Islet of Langerhans (tissue), 1 donor: ENCODE data around the gene SDHB.

Experiments
- FAIRE-seq: peaks from one replicate; lab custom pipeline; 2011; peaks lifted over from hg19 to GRCh38; lab: Jason Lieb, UNC

SDHB gene

DNA sequence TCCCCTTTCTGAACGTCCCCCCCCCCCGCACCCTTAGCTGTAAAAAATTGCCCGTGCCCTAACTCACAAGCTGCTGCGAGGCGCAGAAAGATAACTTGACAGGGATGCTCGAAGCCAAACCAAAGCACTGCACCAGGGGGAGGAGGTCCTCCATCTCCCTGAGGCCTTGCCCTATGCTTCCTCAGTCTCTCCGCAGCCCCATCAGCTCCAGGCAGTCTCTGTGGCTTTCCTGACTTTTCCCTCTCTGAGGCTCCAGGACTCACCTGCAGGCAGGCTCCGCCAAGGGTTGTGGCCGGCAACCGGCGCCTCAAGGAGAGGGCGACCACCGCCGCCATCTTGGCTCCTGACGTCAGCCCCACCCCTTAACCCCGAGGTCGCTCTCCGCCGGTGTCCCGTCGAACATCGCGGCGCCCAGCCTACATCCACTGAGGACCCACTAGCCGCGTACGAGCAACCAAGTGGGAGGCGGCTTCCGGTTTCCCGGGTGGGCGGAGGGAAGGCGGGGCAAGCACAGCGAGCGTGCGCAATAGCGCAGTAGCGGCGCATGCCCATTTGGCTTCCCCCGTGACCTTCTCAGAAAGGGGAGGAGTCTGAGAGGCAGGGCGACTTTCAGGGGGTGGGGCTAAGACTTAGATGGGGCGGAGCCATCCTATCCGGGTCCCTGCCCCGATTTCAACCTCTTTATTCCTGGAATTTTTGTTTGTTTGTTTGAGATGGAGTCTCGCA lies at the start of gene SDHB:
Gene SDHB, minus strand, starts transcription at position 348 of the 726 bp plus-strand sequence. Its CDS starts 13 bp downstream, at position 335.
- peak; percentile 41 for FAIRE-seq

DNA sequence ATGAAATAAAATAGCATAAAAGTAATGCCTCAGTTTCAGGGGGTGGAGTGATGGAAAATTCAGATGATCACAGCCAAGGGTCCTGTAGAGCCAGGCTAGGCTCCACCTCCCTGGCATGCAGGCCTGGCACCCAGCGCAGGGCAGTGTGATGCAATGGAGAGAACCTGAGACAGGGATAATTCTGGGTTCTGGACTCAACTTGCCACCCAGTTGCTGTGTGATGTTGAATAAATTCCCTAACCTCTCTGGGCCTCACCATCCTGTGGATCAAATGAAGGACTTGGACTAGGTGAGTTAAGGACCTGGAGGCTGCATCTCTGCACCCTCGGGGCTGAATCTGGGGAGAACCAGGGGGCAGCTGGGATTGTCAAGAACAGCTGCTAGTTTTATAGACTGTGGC lies 48.4 kb upstream of the SDHB start:
- FAIRE-seq: no peak

DNA sequence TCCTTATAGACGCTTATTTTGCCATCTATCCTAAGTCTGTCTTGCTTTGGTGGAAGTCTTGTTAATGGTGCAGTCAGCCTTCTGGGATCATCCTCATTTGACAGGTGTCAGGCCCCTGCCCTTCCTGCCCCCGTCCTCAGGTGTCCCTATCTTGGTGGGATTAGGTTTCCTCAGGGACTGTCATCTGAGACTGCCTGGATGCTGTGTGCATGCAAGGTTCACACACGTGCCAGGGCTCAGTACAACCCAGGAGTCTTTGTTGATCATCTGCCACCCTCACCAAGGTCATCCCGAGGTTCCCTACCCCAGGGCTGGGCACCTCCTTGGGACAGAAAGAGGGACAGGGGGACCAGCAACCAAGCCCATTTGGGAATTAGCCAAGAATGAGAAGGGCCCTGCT lies 47.4 kb upstream of the SDHB start:
- FAIRE-seq: no peak

DNA sequence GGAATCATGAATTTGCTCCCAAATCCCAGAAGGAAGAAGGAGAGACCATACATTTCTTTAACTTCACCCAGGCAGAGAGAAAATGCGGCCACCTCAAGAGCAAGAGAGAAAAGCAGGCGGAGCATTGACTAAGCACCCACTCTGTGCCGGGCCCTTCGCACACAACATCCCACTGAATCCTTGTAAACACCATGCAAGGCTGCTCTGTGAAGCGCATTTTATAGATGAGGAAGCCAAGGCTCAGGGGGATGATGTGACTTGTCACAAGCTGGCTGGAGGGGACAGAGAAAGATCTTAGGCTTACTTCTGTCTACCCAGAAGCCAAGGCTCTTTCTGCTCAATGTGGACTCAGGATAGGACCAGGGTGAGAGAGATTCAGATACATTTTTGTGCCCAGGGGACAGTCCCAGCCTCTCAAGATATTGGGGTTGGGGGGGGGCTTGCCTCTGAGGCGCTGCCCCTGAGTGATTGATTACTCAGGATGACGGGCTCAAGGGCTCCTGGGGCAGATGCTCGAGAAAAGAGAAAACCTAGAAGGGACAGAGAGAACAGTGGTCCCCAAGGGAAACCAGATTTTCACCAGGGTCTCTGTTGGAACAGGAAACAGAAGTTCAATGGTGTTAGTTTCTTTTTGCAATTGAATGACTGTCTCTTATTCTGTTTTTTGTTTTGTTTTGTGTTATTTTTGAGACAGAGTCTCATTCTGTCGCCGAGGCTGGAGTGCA lies 45.9 kb upstream of the SDHB start:
- no peak for FAIRE-seq

DNA sequence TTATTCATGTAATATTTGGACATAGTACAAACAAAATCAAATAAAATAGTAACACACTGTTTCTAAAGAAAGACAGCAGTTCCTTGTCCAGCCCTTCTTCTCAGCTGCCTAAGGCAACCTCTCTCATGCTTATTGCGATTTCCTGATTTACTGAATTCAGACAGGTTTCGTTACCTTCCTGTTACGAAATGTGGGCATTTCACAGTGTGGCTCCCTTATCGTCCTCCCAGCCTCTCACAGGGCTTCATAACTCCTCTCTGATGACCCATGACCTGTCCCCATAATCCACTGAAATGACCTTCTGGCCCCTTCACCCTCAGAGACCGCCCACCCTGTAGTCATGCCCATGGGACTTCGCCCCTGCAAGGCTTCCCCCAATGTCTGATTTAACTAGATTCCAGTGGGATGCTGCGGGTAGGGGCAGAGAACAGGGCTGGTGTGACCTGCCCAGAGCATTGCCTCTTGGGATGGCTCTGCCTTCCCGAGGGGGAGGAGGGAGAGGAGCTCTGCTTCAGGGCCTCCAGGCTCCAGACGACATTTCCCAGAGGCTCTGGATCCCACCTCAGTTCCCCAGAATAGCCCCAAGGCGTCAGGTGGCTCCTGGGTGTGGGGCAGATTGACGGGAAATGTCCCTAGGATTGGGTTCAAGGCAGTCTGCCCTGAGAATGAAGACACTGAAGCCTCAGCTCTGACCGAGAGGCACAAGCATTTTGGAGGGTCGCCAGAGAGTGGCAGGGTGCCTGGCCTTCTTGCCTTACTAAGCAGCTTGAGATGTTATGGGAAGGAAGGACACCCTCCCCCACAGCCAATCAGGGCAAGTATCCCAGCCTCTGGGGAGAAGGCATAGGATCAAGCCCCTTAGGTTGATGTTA lies 44.9 kb upstream of the SDHB start:
- no peak for FAIRE-seq

DNA sequence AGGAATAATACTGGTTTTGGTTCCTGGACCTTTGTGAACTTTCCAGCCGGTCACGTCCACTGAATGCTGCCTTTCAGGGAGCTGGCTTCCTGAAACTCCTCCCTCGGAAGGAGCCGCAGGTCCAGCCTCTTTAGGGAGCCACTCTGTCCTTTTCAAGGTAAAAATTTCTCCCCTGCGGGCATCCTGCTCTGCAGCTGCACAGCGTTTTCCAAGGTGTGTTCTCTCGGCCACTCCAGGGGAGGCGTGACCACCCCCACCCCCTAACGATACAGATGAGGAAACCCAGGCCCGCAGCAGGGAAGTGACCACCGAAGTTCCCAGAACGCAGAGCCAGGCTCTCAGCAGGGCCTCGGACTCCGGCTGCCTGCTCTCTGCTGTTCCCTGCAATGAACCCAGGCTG lies 44.0 kb upstream of the SDHB start:
- FAIRE-seq: no peak

GRCh38 chr1:17097147-17097546 lies 43.3 kb upstream of the SDHB start:
- no peak for FAIRE-seq

- no peak for FAIRE-seq
These were observed 42.8 kb upstream of the SDHB start for GRCh38 chr1:17096584-17096983.

DNA sequence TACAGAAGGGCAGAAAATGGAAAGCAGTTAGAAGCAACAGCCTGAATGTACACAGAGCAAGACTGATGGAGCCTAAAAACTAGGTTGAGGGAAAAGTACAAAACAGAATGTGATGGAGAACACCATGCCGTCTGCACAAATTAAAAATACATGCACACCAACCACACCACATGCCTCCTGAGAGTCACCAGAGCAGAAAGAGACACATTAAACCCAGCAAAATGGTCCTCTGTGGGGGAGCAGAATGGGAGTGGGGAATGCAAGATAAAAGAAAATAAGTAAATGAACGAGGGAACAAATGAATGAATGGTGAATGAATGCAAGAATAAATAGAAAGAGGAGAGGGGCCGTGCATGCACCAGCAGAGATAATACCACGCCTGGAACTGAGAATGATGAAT lies 41.3 kb upstream of the SDHB start:
- FAIRE-seq: no peak

- no peak for FAIRE-seq
These were observed 40.8 kb upstream of the SDHB start for GRCh38 chr1:17094664-17095063.

DNA sequence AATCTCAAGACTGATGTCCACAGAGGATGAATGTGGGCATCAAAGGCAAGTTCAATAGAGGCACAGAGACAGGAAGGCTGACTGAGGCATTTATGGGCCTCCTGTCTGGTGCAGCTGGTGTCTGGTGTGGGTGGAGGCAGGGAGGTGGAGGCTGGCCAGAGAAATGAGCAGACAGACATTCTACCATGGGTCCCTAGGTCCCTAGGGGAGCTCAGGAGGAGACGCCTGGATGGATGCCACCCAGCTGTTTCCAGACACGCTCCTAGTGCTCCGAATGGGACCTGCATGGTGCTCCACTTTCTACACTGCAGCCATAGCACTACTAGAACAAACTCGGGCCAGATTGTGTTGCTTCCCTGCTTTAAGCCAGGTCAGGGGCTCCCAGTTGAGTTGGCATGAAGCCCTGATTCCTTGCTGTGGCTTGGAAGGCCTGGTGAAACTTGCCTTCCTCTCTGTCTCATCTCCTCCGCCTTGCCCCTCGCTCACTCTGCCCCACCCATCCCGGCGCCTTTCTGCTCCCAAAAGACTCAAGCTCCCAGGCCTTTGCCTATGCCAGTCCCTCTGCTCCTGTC lies 40.1 kb upstream of the SDHB start:
- no peak for FAIRE-seq

GRCh38 chr1:17091252-17091651 lies 37.4 kb upstream of the SDHB start:
- no peak for FAIRE-seq

DNA sequence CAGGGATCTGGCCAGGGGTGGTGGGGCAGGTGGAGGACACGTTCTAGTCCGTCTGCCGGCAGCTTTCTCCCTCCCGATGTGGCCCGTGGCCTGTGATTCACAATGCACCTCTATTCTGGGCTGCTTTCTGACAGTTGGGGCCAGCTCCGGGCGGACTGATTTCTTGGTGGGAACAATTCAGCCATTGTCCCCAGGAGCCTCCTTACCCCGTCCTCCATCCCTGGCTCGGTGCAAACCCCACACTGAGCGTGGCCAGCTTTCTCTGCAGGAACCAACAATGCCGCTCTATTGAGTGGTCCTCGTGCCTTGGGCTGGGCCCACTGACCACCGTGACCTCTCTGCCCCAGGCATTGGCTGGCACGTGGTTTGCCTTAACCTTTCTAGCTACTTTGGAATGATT lies 35.7 kb upstream of the SDHB start:
- FAIRE-seq: no peak

DNA sequence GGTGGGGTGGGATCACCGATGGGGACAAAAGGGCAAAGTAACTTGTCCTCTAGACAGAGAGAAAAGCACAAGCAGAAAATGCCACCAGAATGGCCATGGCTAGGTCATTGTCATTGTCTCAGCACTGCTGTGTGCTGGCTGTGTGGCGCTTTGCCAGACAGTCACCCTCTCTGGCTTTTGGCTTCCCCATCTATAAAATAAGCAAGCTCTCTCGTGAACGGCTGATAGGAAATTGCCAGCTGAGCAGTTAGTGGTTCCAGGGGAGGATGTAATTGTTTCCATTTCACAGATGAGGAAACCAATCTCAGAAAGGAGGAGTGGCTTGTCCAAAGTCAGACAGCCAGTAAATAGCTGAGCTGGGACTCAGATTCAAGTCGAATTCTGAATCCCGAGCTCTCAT lies 32.9 kb upstream of the SDHB start:
- no peak for FAIRE-seq

DNA sequence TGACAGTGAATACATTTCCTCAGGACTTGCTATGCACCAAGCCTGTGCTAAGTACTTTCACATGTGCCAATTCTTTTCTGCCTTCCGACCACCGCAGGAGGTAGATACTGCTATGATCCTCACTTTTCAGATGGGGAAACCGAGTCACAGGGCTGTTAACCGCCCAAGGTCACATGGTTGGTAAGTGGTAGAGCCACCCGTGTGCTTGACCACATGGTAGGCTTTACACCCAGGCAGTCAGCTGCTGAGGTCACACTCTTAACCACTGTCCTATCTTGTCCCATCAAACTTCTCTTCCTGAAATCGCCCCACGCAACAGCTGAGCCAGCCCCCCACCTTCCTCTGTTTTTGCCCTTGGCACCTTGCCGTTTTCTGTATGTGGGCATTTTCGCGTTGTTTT lies 31.0 kb upstream of the SDHB start:
- FAIRE-seq: no peak

GRCh38 chr1:17082761-17083160 lies 28.9 kb upstream of the SDHB start:
- no peak for FAIRE-seq

GRCh38 chr1:17081439-17081838 lies 27.6 kb upstream of the SDHB start:
- no peak for FAIRE-seq

DNA sequence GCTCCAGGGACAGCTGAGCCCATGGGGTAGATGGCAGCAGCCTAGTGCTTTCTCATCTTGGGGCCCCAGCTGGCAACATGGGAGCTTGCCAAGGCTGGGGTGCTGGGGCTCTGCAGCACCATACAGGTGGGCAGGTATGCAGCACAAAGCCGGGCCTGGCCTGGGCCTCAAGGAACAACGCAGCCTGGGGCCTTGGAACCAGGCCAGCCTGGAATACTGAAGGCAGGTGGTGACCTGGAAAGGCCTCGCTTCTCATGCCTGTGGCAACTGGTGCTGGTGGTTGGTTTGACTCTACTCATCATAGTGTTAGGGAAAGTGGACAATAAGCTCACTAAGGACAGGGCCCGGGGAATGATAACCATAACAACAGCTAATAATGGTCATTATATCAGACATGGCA lies 27.0 kb upstream of the SDHB start:
- no peak for FAIRE-seq

DNA sequence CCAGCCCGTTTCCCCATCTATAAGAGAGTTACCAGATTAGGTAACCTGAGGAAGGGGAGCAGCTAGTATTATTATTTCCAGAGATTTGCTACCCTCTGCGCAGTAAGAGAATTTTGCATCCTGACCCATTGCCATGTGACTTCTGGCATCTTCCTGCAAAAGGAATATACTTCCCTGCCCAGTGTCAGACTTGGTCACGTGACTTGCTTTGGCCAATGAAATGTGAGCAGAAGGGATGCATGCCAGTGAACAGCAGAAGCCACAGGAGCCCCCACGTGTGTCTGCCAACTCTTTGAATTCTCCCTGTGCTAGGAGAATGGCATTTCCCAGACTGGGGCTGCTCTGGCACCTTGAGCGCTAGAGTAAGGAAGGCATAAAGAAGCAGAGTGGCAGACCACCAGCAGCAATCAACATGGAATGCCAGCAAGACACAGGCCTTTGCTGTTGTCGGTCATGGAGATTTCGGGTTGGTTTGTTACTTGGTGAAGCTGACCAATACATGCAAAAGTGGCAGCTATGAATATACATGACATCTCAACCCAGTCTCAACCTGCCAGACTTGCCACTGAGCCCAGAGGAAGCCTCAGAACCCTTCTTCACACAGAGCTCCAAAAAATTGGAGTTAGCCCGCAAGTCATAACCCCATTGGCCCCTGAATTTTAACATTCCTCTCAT lies 26.4 kb upstream of the SDHB start:
- no peak for FAIRE-seq

- FAIRE-seq: no peak
These were observed 25.4 kb upstream of the SDHB start for GRCh38 chr1:17078991-17079868.
